Esophagus squamous epithelium (tissue), 5 donors: ENCODE measurements around the gene MORN1. TPM values are rescaled to one million over a fixed set of nuclear protein-coding genes. Genes with fewer than 3 reads are reported as not detected.
A peak's percentile ranks its signal among the peaks of the same experiment; 100 is the strongest.

ENCODE experiments used
- DNase-seq: peaks from one replicate; lab custom pipeline; 2025; lab: John Stamatoyannopoulos, UW
- H3K27ac ChIP-seq, 4 donors: fragments of 200-600 bp; sonication (generic); one replicate each; pipeline ENCODE4 v1.5.1; 2016 to 2019; ENCODE audit warnings: mild to moderate bottlenecking in 1 of 4
- H3K27me3 ChIP-seq, 4 donors: fragments of 200-600 bp; sonication (generic); 1 replicate in 3 of 4; 2 replicates in 1 of 4; pipeline versions ENCODE4 v1.5.1 to v1.6.0; 2017 to 2021; ENCODE audit warnings: antibody characterized with exemption in 1 of 4
- H3K36me3 ChIP-seq, 3 donors: fragments of 200-600 bp; sonication (generic); one replicate each; pipeline ENCODE4 v1.5.1; 2016 to 2019
- H3K4me1 ChIP-seq, 3 donors: fragments of 200-600 bp; sonication (generic); one replicate each; pipeline ENCODE4 v1.5.1; 2017 to 2019
- H3K4me3 ChIP-seq, 4 donors: fragments of 200-600 bp; sonication (generic); 1 replicate in 3 of 4; 2 replicates in 1 of 4; pipeline ENCODE4 v1.5.1; 2016 to 2019; ENCODE audit warnings: mild to moderate bottlenecking in 2 of 4, moderate library complexity in 1 of 4
- H3K9me3 ChIP-seq, 3 donors: fragments of 200-600 bp; sonication (generic); one replicate each; pipeline ENCODE4 v1.5.1; 2016 to 2019
- CTCF ChIP-seq, 6 experiments: fragments of 450-650 bp in 4 of 6; fragments of 200-600 bp in 2 of 6; sonication (generic) in 2 of 6; IDR thresholded peaks; one replicate each; pipeline ENCODE4 v1.5.1; 2016 to 2019; ENCODE audit warnings: antibody characterized with exemption in 6 of 6, mild to moderate bottlenecking in 4 of 6, moderate library complexity in 4 of 6
- POLR2A ChIP-seq, 4 donors: fragments of 450-650 bp; IDR thresholded peaks; one replicate each; pipeline ENCODE4 v1.6.1; 2017; ENCODE audit warnings: antibody characterized with exemption in 4 of 4, mild to moderate bottlenecking in 4 of 4, moderate library complexity in 3 of 4
- WGBS, 2 donors: methylation state at CpG; one replicate each; pipeline ENCODE4 v1.1.5; 2018; 5-methylcytosine and 5-hydroxymethylcytosine counted together
- intact Hi-C: fragments of 100-400 bp; cut with DNase I; formaldehyde crosslinking; loops from one replicate; pipeline ENCODE4 v1.15.0; 2022
- total RNA-seq, 4 donors: library from RNA; depleted of rRNA; stranded (reverse); fragments of >200 nt; gene quantifications; one replicate each; pipeline ENCODE4 v1.1.0, GENCODE V29; 2016
- donor health status: DM: yes; HTN: yes; CAD: no.

Gene MORN1
- total RNA-seq, 4 donors from 2014 or later: 6.7 to 10.8 (median 7.0) TPM

- 40 to 66% methylated on average over 4 to 12 of the region's 23 CpGs for WGBS, 2 donors
- Histone ChIP-seq H3K9me3 (no peaks in the 10 kb centered on the region), H3K27me3 (no peaks in the 10 kb centered on the region), H3K36me3 (peaks cover 0 to 6% (median 0%) of the 10 kb centered on the region in 3 donors), H3K4me1 (peaks cover 55 to 100% (median 93%) of the 10 kb centered on the region in 3 donors), H3K27ac (peak overlapping the region in 3 of 4 donors; percentile 22 to 74 (median 46)), H3K4me3 (no peak overlapping the region)
- no peak for DNase-seq
- intact Hi-C loops: no loop called here
- TF ChIP-seq CTCF (IDR thresholded peaks at IDR 0.05): no peak
- TF ChIP-seq POLR2A (IDR thresholded peaks at IDR 0.05): no peak
Observed at GRCh38 chr1:2271841-2272655, 119.3 kb downstream of the MORN1 start.

Other genes starting within 250 kb of the MORN1 start
- 10 to 100 TPM in 3 of 4 donors, 1 to 10 TPM in 1; 8.6 to 22.5 (median 18.1) TPM for gene FAAP20, start 196.8 kb downstream of the MORN1 start, total RNA-seq
- 10 to 100 TPM; 18.2 to 38.8 (median 25.2) TPM for gene SKI, start 163.2 kb downstream of the MORN1 start, total RNA-seq
- 100 to 1,000 TPM in 1 of 4 donors, 10 to 100 TPM in 3; 63.3 to 136 (median 75.7) TPM for gene RER1, start 287 bp upstream of the MORN1 start, total RNA-seq
- gene PEX10, start 21.0 kb upstream of the MORN1 start, total RNA-seq: 10 to 100 TPM; 23.2 to 33.2 (median 27.2) TPM
- gene PLCH2, start 84.7 kb upstream of the MORN1 start, total RNA-seq: 10 to 100 TPM; 26.1 to 34.3 (median 31.5) TPM
- 10 to 100 TPM; 11.8 to 29.1 (median 17.0) TPM for gene PANK4, start 135.0 kb upstream of the MORN1 start, total RNA-seq
- gene HES5, start 138.7 kb upstream of the MORN1 start, total RNA-seq: under 1 TPM in 3 of 4 donors, not detected in 1; 0.35 to 0.76 (median 0.70) TPM
- gene TNFRSF14, start 164.8 kb upstream of the MORN1 start, total RNA-seq: 10 to 100 TPM; 13.8 to 39.5 (median 19.6) TPM
- gene PRXL2B, start 195.2 kb upstream of the MORN1 start, total RNA-seq: 10 to 100 TPM in 3 of 4 donors, 1 to 10 TPM in 1; 8.2 to 33.9 (median 11.3) TPM
- 1 to 10 TPM in 1 of 4 donors, not detected in 3; 3.1 TPM for gene MMEL1, start 241.5 kb upstream of the MORN1 start, total RNA-seq